ENCODE data around the gene SLC27A4. TPM values are rescaled to one million over a fixed set of nuclear protein-coding genes. Genes with fewer than 3 reads are reported as not detected.

The SLC27A4 gene
- total RNA-seq, 1 donor from 2014 or later: 8.9 TPM

GRCh38 chr9:128365525-128365924 is 25.2 kb downstream of the SLC27A4 start:
- DNase-seq (ENCODE audit: low spot score): no peak

GRCh38 chr9:128369024-128369706 is 28.8 kb downstream of the SLC27A4 start:
- no peak for DNase-seq (ENCODE audit: low spot score)

GRCh38 chr9:128370367-128370751 is 30.0 kb downstream of the SLC27A4 start:
- no peak for DNase-seq (ENCODE audit: low spot score)

- peak; percentile 99 for DNase-seq (ENCODE audit: low spot score)
Measured at GRCh38 chr9:128370752-128371629, 30.7 kb downstream of the SLC27A4 start, which contains the start of gene URM1. URM1 (plus strand) TSS chr9:128371374; CDS start chr9:128371381, 7 bp downstream.

GRCh38 chr9:128371630-128372117 is 31.3 kb downstream of the SLC27A4 start:
- DNase-seq (ENCODE audit: low spot score): no peak

- DNase-seq (ENCODE audit: low spot score): no peak
Measured at GRCh38 chr9:128372188-128372641, 31.9 kb downstream of the SLC27A4 start.

GRCh38 chr9:128372784-128373183 is 32.5 kb downstream of the SLC27A4 start:
- DNase-seq (ENCODE audit: low spot score): no peak

GRCh38 chr9:128374221-128374675 is 33.9 kb downstream of the SLC27A4 start:
- DNase-seq (ENCODE audit: low spot score): no peak

- DNase-seq (ENCODE audit: low spot score): no peak
Measured at GRCh38 chr9:128375865-128376264, 35.5 kb downstream of the SLC27A4 start.

GRCh38 chr9:128382261-128382660 is 41.9 kb downstream of the SLC27A4 start:
- DNase-seq (ENCODE audit: low spot score): no peak

- no peak for DNase-seq (ENCODE audit: low spot score)
Measured at GRCh38 chr9:128383007-128383753, 42.9 kb downstream of the SLC27A4 start.

- no peak for DNase-seq (ENCODE audit: low spot score)
Measured at GRCh38 chr9:128383791-128384190, 43.5 kb downstream of the SLC27A4 start.

GRCh38 chr9:128384801-128385495 is 44.6 kb downstream of the SLC27A4 start:
- no peak for DNase-seq (ENCODE audit: low spot score)

- DNase-seq (ENCODE audit: low spot score): no peak
Measured at GRCh38 chr9:128385496-128386460, 45.5 kb downstream of the SLC27A4 start.

GRCh38 chr9:128388150-128388549 is 47.8 kb downstream of the SLC27A4 start:
- DNase-seq (ENCODE audit: low spot score): no peak

- DNase-seq (ENCODE audit: low spot score): no peak
Measured at GRCh38 chr9:128389395-128390149, 49.2 kb downstream of the SLC27A4 start.

- DNase-seq (ENCODE audit: low spot score): no peak
Measured at GRCh38 chr9:128390150-128390812, 50.0 kb downstream of the SLC27A4 start.
